ENCODE data around the gene RBX1. TPM values are rescaled to one million over a fixed set of nuclear protein-coding genes. Genes with fewer than 3 reads are reported as not detected.

Gene RBX1
- total RNA-seq, 4 donors from 2014 or later = 30.2 to 42.4 (median 39.2) TPM

DNA sequence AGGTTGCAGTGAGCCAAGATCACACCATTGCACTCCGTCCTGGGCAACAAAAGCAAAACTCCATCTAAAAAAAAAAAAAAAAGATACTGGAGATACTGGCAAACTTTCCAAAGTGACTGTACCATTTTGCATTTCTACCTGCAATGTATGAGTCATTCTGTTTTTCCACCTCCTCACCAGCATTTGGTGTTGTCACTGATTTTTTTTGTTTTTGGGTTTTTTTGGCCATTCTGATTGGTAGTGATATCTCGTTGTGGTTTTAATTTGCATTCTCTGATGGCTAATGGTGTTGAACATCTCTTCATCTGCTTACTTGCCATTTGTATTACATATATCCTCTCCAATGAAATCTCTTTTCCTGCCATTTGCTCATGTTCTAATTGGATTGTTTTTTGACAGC lies 12.0 kb upstream of the RBX1 start:
- no peak for TF ChIP-seq POLR2A (IDR thresholded peaks at IDR 0.05)
- TF ChIP-seq EP300 (IDR thresholded peaks at IDR 0.05) = no peak
- no peak for TF ChIP-seq POLR2AphosphoS5 (IDR thresholded peaks at IDR 0.05)
- TF ChIP-seq, protein P1, sequence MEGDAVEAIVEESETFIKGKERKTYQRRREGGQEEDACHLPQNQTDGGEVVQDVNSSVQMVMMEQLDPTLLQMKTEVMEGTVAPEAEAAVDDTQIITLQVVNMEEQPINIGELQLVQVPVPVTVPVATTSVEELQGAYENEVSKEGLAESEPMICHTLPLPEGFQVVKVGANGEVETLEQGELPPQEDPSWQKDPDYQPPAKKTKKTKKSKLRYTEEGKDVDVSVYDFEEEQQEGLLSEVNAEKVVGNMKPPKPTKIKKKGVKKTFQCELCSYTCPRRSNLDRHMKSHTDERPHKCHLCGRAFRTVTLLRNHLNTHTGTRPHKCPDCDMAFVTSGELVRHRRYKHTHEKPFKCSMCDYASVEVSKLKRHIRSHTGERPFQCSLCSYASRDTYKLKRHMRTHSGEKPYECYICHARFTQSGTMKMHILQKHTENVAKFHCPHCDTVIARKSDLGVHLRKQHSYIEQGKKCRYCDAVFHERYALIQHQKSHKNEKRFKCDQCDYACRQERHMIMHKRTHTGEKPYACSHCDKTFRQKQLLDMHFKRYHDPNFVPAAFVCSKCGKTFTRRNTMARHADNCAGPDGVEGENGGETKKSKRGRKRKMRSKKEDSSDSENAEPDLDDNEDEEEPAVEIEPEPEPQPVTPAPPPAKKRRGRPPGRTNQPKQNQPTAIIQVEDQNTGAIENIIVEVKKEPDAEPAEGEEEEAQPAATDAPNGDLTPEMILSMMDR (IDR thresholded peaks at IDR 0.05) = no peak
- WGBS = 73% methylated on average over 2 of the region's 2 CpGs
- Histone ChIP-seq H3K27me3 (no peaks in the 10 kb centered on the region), H3K27ac (no peak overlapping the region), H3K4me3 (no peak overlapping the region), H3K4me1 (no peaks in the 10 kb centered on the region), H3K9me3 (no peaks in the 10 kb centered on the region), H3K36me3 (peaks cover under 1% of the 10 kb centered on the region)
- no peak for DNase-seq (ENCODE audit: low spot score in 2 of 2)

GRCh38 chr22:40951795-40952605 lies 822 bp downstream of the RBX1 start:
- H3K27me3 ChIP-seq = no peaks in the 10 kb centered on the region
- TF ChIP-seq EP300 (IDR thresholded peaks at IDR 0.05) (no peak), POLR2A (IDR thresholded peaks at IDR 0.05) (no peak), POLR2AphosphoS5 (IDR thresholded peaks at IDR 0.05) (no peak)
- TF ChIP-seq, protein P1 (IDR thresholded peaks at IDR 0.05) = no peak
- H3K9me3 ChIP-seq = no peaks in the 10 kb centered on the region
- 5% methylated on average over 21 of the region's 21 CpGs for WGBS
- peak overlapping the region; percentile 73 for H3K4me3 ChIP-seq
- peaks cover 41% of the 10 kb centered on the region for H3K4me1 ChIP-seq
- peaks cover 14% of the 10 kb centered on the region for H3K36me3 ChIP-seq
- peak overlapping the region; percentile 95 for H3K27ac ChIP-seq
- DNase-seq (ENCODE audit: low spot score in 2 of 2) = no peak

- Histone ChIP-seq H3K36me3 (peaks cover 24% of the 10 kb centered on the region), H3K9me3 (no peaks in the 10 kb centered on the region), H3K27ac (no peak overlapping the region), H3K4me3 (no peak overlapping the region), H3K27me3 (no peaks in the 10 kb centered on the region), H3K4me1 (peaks cover 41% of the 10 kb centered on the region)
- 59% methylated on average over 2 of the region's 2 CpGs for WGBS
- no peak for TF ChIP-seq POLR2AphosphoS5 (IDR thresholded peaks at IDR 0.05)
- no peak for TF ChIP-seq EP300 (IDR thresholded peaks at IDR 0.05)
- no peak for TF ChIP-seq POLR2A (IDR thresholded peaks at IDR 0.05)
- TF ChIP-seq, protein P1 (IDR thresholded peaks at IDR 0.05) = no peak
- DNase-seq (ENCODE audit: low spot score in 2 of 2) = no peak
Measured at GRCh38 chr22:40953471-40953870, 2.3 kb downstream of the RBX1 start.

DNA sequence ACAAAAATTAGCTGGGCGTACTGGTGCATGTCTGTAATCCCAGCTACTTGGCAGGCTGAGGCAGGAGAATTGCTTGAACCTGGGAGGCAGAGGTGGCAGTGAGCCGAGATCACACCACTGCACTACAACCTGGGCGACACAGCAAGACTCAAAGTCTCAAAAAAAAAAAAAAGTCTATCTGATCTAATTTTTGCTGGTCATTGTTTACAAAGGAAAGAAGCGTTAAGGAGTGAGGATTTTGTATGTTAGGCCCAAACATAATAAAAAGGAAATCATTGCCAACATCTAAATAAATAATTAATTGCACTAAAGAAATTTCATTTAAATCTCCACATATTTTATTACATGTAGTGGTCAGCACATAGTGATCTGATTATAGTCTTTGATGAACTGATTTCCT lies 2.9 kb downstream of the RBX1 start:
- Histone ChIP-seq H3K27me3 (no peaks in the 10 kb centered on the region), H3K4me3 (no peak overlapping the region), H3K4me1 (peaks cover 41% of the 10 kb centered on the region), H3K36me3 (peaks cover 29% of the 10 kb centered on the region), H3K27ac (no peak overlapping the region), H3K9me3 (no peaks in the 10 kb centered on the region)
- no peak for DNase-seq (ENCODE audit: low spot score in 2 of 2)
- 57% methylated on average over 4 of the region's 4 CpGs for WGBS
- TF ChIP-seq POLR2AphosphoS5 (IDR thresholded peaks at IDR 0.05) (no peak), EP300 (IDR thresholded peaks at IDR 0.05) (no peak), POLR2A (IDR thresholded peaks at IDR 0.05) (no peak)
- TF ChIP-seq, protein P1 (IDR thresholded peaks at IDR 0.05) = no peak

DNA sequence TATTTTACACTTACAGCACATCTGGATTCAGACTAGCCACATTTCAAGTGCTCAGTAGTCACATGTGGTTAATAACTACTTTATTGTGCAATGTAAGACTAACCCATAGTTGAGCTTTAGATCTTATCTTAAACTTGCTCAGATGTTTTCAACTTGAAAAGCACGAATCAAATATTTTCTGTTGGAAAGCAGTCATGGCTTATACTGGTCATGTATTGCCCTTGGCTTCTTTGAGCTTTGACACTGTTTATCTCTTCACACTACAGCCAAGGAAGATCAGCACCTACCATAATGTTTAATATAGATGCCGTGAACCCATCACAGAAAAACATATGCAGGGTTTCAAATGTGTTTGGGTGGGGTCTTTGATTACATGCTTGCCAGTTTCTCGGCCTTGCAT lies 4.4 kb downstream of the RBX1 start:
- 65% methylated on average over 3 of the region's 3 CpGs for WGBS

More for the DNA sequence above, 4.4 kb downstream of the RBX1 start:
- H3K4me1 ChIP-seq = peaks cover 30% of the 10 kb centered on the region
- no peak for TF ChIP-seq POLR2AphosphoS5 (IDR thresholded peaks at IDR 0.05)
- TF ChIP-seq POLR2A (IDR thresholded peaks at IDR 0.05) = no peak
- TF ChIP-seq, protein P1 (IDR thresholded peaks at IDR 0.05) = no peak
- TF ChIP-seq EP300 (IDR thresholded peaks at IDR 0.05) = no peak
- H3K36me3 ChIP-seq = peaks cover 42% of the 10 kb centered on the region
- no peaks in the 10 kb centered on the region for H3K27me3 ChIP-seq
- no peaks in the 10 kb centered on the region for H3K9me3 ChIP-seq
- H3K4me3 ChIP-seq = no peak overlapping the region
- H3K27ac ChIP-seq = no peak overlapping the region
- DNase-seq (ENCODE audit: low spot score in 2 of 2) = no peak

All from suprapubic skin (tissue), 4 donors.